NCI-H82 treated with DMSO at 0.1 percent for 48 hours (cell line): ENCODE measurements around the gene VTI1B.
"Not testable (repeated sequence)": the region's sequence is repeated elsewhere in the genome, so short reads cannot be mapped to it uniquely, and the experiment has no call there.

Experiments used
- DNase-seq: peaks from one replicate; lab custom pipeline; 2025; ENCODE audit not compliant: unreplicated experiment; lab: John Stamatoyannopoulos, UW

Gene VTI1B

GRCh38 chr14:67674480-67675218, at the start of gene VTI1B:
VTI1B (minus strand) TSS chr14:67674632; CDS start chr14:67674489, 143 bp downstream.
- peak; percentile 18 for DNase-seq

- no peak for DNase-seq
These were observed 47.9 kb upstream of the VTI1B start for GRCh38 chr14:67722293-67722692.

- DNase-seq: no peak
These were observed 47.4 kb upstream of the VTI1B start for GRCh38 chr14:67721875-67722274.

- DNase-seq: no peak
These were observed 45.4 kb upstream of the VTI1B start for GRCh38 chr14:67719866-67720265.

GRCh38 chr14:67719385-67719784, 45.0 kb upstream of the VTI1B start:
- not testable (repeated sequence) for DNase-seq

- no peak for DNase-seq
These were observed 43.8 kb upstream of the VTI1B start for GRCh38 chr14:67718265-67718664.

GRCh38 chr14:67717048-67717447, 42.6 kb upstream of the VTI1B start:
- no peak for DNase-seq

GRCh38 chr14:67710209-67710608, 35.8 kb upstream of the VTI1B start:
- DNase-seq: no peak

GRCh38 chr14:67709796-67710195, 35.4 kb upstream of the VTI1B start:
- not testable (repeated sequence) for DNase-seq

GRCh38 chr14:67709346-67709745, 34.9 kb upstream of the VTI1B start:
- not testable (repeated sequence) for DNase-seq

- no peak for DNase-seq
These were observed 30.8 kb upstream of the VTI1B start for GRCh38 chr14:67705211-67705610.

- peak; percentile 72 for DNase-seq
These were observed 30.2 kb upstream of the VTI1B start for GRCh38 chr14:67704484-67705089.

GRCh38 chr14:67703997-67704396, 29.6 kb upstream of the VTI1B start:
- no peak for DNase-seq

GRCh38 chr14:67701492-67701891, 27.1 kb upstream of the VTI1B start, which contains the start of gene RDH12:
RDH12 (plus strand) TSS chr14:67701886; CDS start chr14:67722643, 20,757 bp downstream.
- DNase-seq: not testable (repeated sequence)

- DNase-seq: no peak
These were observed 23.7 kb upstream of the VTI1B start for GRCh38 chr14:67698179-67698578.

- peak; percentile 22 for DNase-seq
These were observed 22.6 kb upstream of the VTI1B start for GRCh38 chr14:67697006-67697405.

GRCh38 chr14:67695394-67695949, 21.0 kb upstream of the VTI1B start, which contains the start of gene RDH11:
RDH11 (minus strand) TSS chr14:67695764; CDS start chr14:67695703, 61 bp downstream.
- DNase-seq: peak; percentile 88

- DNase-seq: peak; percentile 65
These were observed 20.5 kb upstream of the VTI1B start for GRCh38 chr14:67694791-67695393.

GRCh38 chr14:67690011-67690410, 15.6 kb upstream of the VTI1B start:
- no peak for DNase-seq

- DNase-seq: no peak
These were observed 9.4 kb upstream of the VTI1B start for GRCh38 chr14:67683842-67684241.

GRCh38 chr14:67680941-67681340, 6.5 kb upstream of the VTI1B start:
- DNase-seq: no peak
